Measurements from ENCODE around the gene KAZALD1.
"Not testable (repeated sequence)": the region's sequence is repeated elsewhere in the genome, so short reads cannot be mapped to it uniquely, and the experiment has no call there.

The KAZALD1 gene

GRCh38 chr10:101030496-101031127, 31.2 kb upstream of the KAZALD1 start:
- no peak for DNase-seq

DNA sequence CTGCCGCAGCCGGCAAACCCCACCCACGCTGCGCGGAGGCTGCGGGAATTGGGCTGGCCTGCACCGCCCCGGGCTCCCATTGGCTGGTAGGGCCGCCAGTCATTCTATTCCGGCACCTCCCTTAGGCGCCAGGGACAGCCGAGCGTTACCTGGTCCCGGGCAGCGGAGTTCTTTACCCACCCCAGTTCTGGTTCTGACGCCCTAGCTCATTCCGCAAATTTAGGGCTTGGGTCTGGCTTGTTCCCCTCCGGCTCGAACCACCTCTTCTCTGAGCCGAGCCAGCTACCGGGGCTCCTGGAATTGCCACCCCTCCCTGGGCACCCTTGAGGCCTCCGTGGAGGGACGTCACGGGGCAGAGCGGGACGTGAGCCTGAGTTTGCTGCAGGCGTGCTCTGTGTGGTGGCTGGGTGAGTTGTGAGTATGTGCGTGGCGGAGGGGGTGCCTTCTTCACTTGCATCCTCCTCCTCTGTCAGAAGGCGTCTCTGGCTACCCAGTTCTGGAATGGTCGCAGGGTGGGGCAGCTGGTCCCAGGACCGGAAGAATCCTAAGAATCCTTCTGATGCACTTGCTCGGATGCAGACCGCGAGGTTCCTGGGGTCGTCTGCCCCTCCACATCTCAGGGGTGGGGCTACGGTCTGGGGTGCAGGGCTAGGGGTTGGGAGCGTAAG, 30.5 kb upstream of the KAZALD1 start, which contains the start of the genes PDZD7 and SFXN3:
TSS of gene PDZD7 (minus strand) at position 2 of the 668 bp plus-strand sequence. CDS start 910 bp downstream, outside the sequence.
TSS of gene SFXN3 (plus strand) at position 107 of the 668 bp plus-strand sequence. CDS start 3,461 bp downstream, outside the sequence.
- DNase-seq, result peak; percentile 82

DNA sequence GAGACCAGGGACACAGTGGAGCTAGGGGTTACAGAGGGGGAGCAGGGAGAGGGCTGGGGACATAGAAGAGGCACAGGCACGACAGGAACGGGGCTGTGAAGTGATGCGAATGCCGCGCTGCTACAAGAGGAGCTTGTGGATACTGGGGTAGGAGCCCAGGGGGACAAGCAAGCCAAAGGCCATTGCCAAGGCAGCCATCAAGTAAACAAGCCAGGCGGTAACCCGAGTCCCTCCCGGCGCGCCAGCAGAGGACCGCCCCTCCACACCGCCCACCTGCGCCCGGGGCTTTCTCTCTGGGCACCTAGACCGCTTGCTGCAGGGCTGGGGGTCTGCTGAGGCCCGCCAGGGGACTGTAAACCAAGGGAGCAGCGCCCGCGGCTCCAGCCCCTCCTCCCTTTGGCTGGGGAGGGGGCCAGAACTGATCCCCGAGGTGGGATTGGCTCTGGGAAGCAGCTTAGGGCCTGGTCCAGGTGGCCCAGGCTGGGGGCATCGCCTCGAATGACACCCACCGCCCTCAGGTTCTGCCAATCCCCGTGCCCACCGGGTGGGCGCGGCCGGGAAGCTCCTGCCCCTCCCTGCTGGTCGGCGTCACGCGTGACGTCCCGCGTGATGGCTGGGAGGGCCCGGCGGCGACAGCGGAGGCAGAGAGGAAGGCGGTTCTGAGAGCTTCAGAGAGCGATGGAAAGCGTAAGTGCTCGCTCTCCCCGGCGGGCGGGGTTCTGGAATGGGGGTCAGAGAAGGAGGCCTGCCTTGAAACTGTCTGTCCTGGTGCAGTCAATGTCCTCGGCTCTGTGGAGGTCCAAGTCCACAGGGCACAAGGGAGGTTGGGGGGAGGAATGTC, 29.8 kb upstream of the KAZALD1 start:
- peak; percentile 40 for DNase-seq

DNA sequence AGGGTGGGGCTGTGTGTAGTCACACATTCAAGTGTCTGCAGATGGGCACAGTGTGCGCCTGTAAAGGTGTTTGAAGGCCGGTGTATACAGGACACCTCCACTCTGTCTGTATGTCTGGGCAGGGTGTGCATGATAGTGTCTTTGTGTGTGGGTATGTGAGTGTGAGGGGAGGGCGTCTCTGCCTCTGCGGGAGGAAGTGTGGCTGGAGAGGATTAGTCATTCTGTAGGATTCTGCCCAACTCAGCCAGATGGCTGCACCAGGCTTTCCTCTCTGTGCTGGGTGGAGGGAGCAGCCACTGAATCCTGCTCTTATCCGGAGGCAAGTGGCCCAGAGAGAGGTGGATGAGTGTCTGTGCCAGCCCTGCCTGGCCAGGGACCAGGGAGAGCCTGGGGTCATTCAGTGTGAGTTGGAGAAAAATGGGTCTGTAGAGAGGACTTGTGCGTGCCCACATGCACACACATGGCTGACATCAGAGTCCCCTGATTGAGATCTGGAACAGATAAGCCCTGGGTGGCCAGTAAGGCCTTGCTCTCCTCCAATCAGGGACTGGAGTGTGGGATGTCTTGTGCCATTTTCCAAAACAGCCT, 29.1 kb upstream of the KAZALD1 start:
- DNase-seq, result peak; percentile 75

DNA sequence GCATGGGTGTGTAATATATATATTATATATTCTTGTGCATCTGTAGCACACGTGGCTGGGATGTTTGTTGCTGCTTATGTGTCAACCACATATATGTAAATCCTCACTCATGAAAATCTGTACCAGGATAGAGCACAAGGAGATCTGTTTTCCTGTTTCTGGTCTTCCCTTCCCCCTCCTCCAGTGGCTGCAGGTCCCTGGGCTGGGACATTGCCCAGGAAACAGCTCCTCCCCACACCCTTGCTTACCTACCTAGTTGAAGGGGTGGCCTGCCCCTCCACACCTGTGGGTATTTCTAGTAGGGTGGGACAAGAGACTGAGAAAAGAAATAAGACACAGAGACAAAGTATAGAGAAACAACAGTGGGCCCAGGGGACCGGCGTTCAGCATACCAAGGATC, 28.5 kb upstream of the KAZALD1 start:
- DNase-seq, result no peak

DNA sequence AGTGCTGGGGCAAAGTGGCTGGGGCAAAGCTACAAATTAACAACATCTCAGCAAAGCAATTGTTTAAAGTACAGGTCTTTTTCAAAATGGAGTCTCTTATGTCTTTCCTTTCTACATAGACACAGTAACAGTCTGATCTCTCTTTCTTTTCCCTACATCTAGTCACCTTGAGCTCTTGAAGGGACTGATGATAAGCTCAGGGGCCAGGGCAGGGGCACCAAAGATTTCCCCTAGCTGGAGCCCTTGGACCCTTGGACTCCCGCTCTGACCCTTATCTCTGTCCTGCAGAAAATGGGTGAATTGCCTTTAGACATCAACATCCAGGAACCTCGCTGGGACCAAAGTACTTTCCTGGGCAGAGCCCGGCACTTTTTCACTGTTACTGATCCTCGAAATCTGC, 27.4 kb upstream of the KAZALD1 start:
- not testable (repeated sequence) for DNase-seq

DNA sequence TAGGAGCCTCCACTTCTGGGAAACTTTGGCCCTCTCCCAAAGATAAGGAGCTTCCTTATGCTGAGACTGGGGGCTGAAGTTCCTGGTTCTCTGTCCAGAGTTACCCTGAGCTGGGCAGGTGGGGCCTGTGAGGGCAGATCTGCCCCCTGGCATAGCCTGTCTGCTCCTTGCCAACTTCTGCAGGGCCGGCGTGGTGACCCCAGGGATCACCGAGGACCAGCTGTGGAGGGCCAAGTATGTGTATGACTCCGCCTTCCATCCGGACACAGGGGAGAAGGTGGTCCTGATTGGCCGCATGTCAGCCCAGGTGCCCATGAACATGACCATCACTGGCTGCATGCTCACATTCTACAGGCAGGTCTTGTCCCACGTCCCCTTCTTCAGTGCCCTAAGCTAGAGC, 26.5 kb upstream of the KAZALD1 start:
- no peak for DNase-seq

- DNase-seq, result no peak
These were observed 25.7 kb upstream of the KAZALD1 start for GRCh38 chr10:101035916-101036702.

DNA sequence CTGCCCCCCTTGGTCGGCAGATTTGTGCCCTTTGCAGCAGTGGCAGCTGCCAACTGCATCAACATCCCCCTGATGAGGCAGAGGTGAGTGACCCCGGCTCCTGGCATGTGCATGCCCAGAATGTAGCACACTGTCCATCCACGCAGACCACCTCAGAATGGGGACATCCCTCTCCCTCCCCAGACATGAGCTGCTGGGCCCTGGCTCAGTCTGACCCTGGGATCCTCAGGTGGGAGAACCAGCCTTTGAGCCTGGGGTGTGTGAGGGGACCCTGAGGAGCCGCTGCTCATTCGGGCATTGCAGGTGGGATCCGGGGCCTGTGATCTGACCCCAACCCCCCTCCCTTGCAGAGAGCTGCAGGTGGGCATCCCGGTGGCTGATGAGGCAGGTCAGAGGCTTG, 25.1 kb upstream of the KAZALD1 start:
- DNase-seq, result no peak

DNA sequence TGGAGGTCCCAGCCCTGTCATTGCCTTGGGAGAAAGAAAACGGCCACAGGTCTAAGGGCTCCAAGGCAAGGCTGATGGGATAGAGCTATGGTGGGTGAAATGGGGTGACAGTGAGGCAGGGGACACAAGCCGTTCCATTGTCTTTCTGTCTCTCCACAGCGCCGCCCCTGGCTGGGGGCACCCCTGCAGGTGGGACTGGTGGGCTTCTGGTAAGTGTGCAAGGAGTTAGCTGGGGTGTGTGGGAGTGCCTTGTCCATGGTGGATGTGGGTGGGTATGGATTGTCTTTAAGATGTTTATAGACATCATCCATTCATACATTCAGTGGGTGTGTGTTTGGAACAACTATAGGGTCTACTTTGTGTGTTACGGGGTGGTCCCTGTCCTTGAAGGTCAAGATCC, 23.3 kb upstream of the KAZALD1 start:
- DNase-seq, result no peak

DNA sequence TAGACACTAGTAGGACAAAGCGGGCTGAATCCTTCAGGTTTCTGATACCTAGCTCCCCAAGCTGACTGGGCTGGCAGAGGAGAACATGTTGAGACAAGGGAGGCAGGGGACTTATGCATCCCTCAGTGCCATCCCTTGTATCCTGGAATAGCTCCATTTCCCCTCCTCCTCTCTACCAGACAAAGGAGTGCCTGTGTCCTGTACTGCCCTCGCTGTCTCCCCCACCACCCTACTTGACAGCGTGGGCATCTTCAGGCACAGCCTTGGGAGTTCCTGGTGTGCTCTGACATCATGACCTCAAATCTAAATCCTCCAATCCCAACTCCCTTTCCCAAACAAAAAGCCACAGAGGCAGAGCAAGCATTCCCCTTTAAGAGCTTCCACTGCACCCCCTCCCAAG, 21.7 kb upstream of the KAZALD1 start:
- no peak for DNase-seq

DNA sequence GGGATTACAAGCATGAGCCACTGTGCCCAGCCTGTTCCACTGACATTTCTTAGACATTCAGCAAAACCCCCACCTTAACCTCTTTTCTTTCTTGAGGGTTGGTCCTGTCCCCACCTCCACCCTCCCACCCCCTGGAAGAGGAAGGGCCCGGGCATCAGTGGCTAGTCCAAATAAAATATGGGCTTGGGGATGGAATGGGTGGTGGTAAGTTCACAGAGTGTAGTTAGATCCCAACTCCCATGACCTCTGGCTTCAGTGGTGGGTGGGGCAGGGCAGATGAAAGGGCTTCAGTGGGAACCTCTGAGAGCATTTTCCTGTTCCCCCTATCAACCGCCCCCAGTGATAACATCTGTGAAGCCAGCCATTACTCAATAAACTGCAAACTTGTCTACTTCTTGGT, 20.9 kb upstream of the KAZALD1 start:
- no peak for DNase-seq

DNA sequence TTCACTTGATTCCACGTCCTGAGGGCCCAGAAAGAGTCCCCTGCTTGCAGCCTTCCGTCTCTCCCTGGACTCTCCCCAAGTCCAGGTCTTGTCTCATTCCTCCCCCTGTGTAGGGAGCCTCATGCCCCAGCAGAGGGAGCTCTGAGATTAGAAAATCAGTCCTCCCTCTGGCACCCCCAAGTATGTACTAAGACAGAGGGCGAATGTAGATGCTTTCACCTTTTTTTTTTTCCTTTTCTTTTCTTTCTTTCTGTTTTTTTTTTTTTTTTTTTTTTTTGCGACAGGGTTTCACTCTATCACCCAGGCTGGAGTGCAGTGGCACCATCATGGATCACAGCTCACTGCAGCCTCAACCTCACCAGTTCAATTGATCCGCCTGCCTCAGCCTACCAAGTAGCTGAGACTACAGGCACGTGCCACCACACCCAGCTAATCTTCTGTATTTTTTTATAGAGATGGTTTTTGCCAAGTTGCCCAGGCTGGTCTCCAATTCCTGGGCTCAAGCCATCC, 20.5 kb upstream of the KAZALD1 start:
- DNase-seq, result peak; percentile 60

- DNase-seq, result no peak
These were observed 19.7 kb upstream of the KAZALD1 start for GRCh38 chr10:101042118-101042517.

- DNase-seq, result peak; percentile 98
These were observed 19.0 kb upstream of the KAZALD1 start for GRCh38 chr10:101042667-101043362.

DNA sequence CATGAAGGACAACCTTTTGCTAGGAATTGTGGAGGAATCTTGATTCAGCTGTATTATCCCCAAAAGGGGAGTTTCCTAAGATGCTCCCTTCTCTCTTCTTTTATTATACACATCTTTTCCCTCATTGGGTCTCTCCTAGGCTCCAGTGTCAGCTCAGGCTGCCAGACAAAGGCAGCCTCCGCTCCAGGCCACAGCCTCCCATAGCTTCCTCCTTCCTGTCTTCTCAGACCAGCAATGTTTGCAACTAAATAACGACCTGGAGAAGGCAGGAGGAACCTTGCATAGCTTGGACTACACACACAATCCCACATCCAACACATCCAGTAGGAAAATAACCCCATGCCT, 18.5 kb upstream of the KAZALD1 start:
- no peak for DNase-seq

GRCh38 chr10:101044117-101044516, 17.7 kb upstream of the KAZALD1 start:
- no peak for DNase-seq

DNA sequence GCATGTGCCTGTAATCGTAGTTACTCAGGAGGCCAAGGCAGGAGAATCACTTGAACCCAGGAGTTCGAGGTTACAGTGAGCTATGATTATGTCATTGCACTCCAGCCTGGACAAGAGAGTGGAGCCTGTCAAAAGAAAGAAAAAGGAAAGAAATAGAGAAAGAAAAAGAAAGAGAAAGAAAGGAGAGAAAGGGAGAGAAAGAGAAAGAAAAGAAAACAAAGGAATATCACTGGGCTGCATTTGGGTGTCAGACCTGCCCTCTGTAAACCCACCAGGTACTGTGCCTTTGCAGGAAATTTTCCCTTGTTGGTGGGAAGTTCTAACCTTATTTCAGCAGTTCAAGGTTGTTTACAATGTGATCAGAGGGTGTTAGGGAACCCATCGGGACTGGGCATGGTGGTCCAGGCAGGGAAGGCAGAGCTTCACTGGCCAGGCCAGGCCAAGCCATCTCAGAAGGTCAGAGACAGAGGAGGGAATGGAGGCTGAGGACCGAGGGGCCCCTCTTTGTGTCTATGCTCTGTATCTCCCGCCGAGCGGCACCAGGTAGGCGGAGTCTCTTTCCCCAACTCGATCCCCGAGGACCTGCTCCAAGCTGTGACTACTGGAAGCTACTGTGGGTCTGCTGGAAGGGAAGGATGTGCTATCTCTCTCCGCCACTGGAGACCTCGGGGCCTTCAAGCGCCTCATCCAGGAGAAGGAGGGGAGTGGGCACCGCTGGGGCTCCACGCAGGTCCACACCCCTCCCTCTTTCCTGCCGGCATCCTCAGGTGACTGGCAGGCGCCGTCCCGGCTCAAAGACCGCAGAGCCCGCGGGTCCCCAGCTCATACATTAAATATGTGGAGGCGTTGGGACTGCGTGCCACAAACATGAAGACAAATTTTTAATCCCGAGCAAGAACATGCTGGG, 15.2 kb upstream of the KAZALD1 start:
- DNase-seq, result no peak

- DNase-seq, result no peak
These were observed 14.5 kb upstream of the KAZALD1 start for GRCh38 chr10:101047268-101047667.
